Upper lobe of left lung (tissue), 6 donors: Measurements from ENCODE around the gene SEZ6L. TPM values are rescaled to one million over a fixed set of nuclear protein-coding genes. Genes with fewer than 3 reads are reported as not detected.

Experiments used
- ATAC-seq, 2 donors: fragments of 200-7000 bp; cut with Tn5 transposase; one replicate each; pipeline ENCODE4 v1.9.1; 2022; ENCODE audit warnings: mild to moderate bottlenecking in 2 of 2, moderate library complexity in 2 of 2; ENCODE audit not compliant: low FRiP score in 2 of 2
- DNase-seq, 2 donors: peaks; one replicate each; pipeline ENCODE4 v3.0.0-alpha.2; 2019 to 2020
- H3K27ac ChIP-seq, 4 donors: fragments of 200-600 bp; sonication (generic); one replicate each; pipeline ENCODE4 v1.5.1; 2016 to 2019
- H3K27me3 ChIP-seq, 4 donors: fragments of 200-600 bp; sonication (generic); one replicate each; pipeline ENCODE4 v1.5.1; 2017 to 2019
- H3K36me3 ChIP-seq, 4 donors: fragments of 200-600 bp; sonication (generic); one replicate each; pipeline ENCODE4 v1.5.1; 2016 to 2019
- H3K4me1 ChIP-seq, 4 donors: fragments of 200-600 bp; sonication (generic); one replicate each; pipeline ENCODE4 v1.5.1; 2018 to 2019
- H3K4me3 ChIP-seq, 4 donors: fragments of 200-600 bp; sonication (generic); one replicate each; pipeline ENCODE4 v1.5.1; 2017 to 2019; ENCODE audit warnings: mild to moderate bottlenecking in 2 of 4, moderate library complexity in 1 of 4
- H3K9me3 ChIP-seq, 4 donors: fragments of 200-600 bp; sonication (generic); one replicate each; pipeline ENCODE4 v1.5.1; 2018 to 2019
- EP300 ChIP-seq, 4 donors: sonication (generic); formaldehyde crosslinking; IDR thresholded peaks; one replicate each; pipeline ENCODE4 v1.5.1; 2017; ENCODE audit warnings: antibody characterized with exemption in 4 of 4, control low read depth in 2 of 4
- POLR2A ChIP-seq, 4 donors: fragments of 450-650 bp; IDR thresholded peaks; one replicate each; pipeline ENCODE4 v1.5.1; 2016 to 2017; ENCODE audit warnings: antibody characterized with exemption in 4 of 4, mild to moderate bottlenecking in 2 of 4
- POLR2AphosphoS5 ChIP-seq, 2 donors: sonication (generic); formaldehyde crosslinking; IDR thresholded peaks; one replicate each; pipeline ENCODE4 v1.5.1; 2017; ENCODE audit warnings: antibody characterized with exemption in 2 of 2
- WGBS, 2 donors: methylation state at CpG; one replicate each; pipeline ENCODE4 v1.1.5; 2017 to 2018; 5-methylcytosine and 5-hydroxymethylcytosine counted together
- total RNA-seq, 6 donors: library from RNA; depleted of rRNA in 4 of 6; stranded (reverse); fragments of >200 nt in 4 of 6; gene quantifications; one replicate each; pipeline versions ENCODE4 v1.1.0 to v1.2.1, GENCODE V29; 2016 to 2021
- TF ChIP-seq, protein P1 (sequence below), 6 experiments: fragments of 450-650 bp in 4 of 6; fragments of 200-600 bp in 2 of 6; sonication (generic) in 2 of 6; IDR thresholded peaks; one replicate each; pipeline ENCODE4 v1.5.1; 2016 to 2019; ENCODE audit warnings: antibody characterized with exemption in 6 of 6
- donor health status: DM: no; HTN: no; CAD: no; lungs with moderate emphysema.
- donor health status: DM: no; HTN: yes; CAD: no; lungs with severe emphysema.

Gene SEZ6L
- total RNA-seq, 6 donors from 2014 or later: 0.06 to 1.2 (median 0.24) TPM; not detected in 3

DNA sequence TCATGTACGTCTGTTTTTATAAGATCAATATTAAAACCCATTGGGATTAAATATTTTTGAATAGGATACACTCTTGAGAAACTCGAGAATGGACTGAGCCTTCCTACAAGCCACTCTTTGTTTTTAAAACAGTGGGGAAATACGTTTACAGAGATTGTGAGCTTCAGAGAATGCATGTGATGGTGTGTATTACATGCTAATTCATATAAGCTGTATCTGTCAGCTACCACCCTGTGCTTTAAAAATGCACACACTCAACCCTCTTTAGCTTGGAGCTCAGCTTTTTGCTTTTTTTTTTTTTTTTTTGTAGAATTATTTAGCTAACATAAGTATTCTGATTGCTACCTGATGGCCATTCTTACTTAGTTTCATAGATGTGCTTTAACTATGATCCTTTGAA, 213.5 kb downstream of the SEZ6L start:
- Histone ChIP-seq H3K4me1 (no peaks in the 10 kb centered on the region), H3K27ac (no peak overlapping the region), H3K4me3 (no peak overlapping the region), H3K27me3 (peaks cover 0 to 2% (median 0%) of the 10 kb centered on the region in 4 donors), H3K36me3 (no peaks in the 10 kb centered on the region), H3K9me3 (peaks cover 0 to 4% (median 0%) of the 10 kb centered on the region in 4 donors)
- DNase-seq (no peak), ATAC-seq (no peak)
- 68 to 72% methylated on average over 3 of the region's 3 CpGs for WGBS, 2 donors
- TF ChIP-seq POLR2AphosphoS5 (IDR thresholded peaks at IDR 0.05) (no peak), EP300 (IDR thresholded peaks at IDR 0.05) (no peak), POLR2A (IDR thresholded peaks at IDR 0.05) (no peak)
- TF ChIP-seq, protein P1, sequence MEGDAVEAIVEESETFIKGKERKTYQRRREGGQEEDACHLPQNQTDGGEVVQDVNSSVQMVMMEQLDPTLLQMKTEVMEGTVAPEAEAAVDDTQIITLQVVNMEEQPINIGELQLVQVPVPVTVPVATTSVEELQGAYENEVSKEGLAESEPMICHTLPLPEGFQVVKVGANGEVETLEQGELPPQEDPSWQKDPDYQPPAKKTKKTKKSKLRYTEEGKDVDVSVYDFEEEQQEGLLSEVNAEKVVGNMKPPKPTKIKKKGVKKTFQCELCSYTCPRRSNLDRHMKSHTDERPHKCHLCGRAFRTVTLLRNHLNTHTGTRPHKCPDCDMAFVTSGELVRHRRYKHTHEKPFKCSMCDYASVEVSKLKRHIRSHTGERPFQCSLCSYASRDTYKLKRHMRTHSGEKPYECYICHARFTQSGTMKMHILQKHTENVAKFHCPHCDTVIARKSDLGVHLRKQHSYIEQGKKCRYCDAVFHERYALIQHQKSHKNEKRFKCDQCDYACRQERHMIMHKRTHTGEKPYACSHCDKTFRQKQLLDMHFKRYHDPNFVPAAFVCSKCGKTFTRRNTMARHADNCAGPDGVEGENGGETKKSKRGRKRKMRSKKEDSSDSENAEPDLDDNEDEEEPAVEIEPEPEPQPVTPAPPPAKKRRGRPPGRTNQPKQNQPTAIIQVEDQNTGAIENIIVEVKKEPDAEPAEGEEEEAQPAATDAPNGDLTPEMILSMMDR (IDR thresholded peaks at IDR 0.05): no peak

DNA sequence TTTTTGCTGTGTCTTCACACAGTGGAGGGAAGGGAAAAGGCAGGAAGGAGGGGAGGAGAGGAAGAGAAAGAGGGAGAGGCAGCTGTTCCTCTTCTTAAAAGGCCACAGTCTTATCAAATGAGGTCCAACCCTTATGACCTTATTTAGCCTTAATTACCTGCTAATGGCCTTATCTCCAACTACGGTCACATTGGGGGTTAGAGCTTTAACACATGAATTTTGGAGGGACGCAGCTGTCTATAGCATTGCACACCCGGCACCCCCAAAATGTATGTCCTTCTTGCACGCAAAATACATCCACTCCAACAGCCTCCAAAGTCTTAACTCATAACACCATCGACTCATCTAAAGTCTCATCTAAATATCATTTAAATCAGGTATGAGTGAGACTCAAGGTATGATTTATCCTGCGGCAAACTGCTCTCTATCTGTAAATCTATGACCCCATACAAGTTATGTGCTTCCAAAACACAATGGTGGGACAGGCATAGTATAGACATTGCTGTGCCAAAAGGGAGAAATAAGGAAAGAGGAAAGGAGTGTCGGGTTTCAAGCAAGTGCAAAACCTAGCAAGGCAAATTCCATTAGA, 214.8 kb downstream of the SEZ6L start:
- DNase-seq: no peak
- H3K27ac ChIP-seq: no peak overlapping the region
- TF ChIP-seq POLR2AphosphoS5 (IDR thresholded peaks at IDR 0.05) (no peak), POLR2A (IDR thresholded peaks at IDR 0.05) (no peak), EP300 (IDR thresholded peaks at IDR 0.05) (no peak)
- TF ChIP-seq, protein P1 (IDR thresholded peaks at IDR 0.05): no peak
- no peak for ATAC-seq
- no peaks in the 10 kb centered on the region for H3K27me3 ChIP-seq
- H3K4me3 ChIP-seq: no peak overlapping the region
- no peaks in the 10 kb centered on the region for H3K36me3 ChIP-seq
- no peaks in the 10 kb centered on the region for H3K4me1 ChIP-seq
- H3K9me3 ChIP-seq: peaks cover 0 to 2% (median 0%) of the 10 kb centered on the region in 4 donors
- 70 to 78% methylated on average over 7 of the region's 7 CpGs for WGBS, 2 donors

DNA sequence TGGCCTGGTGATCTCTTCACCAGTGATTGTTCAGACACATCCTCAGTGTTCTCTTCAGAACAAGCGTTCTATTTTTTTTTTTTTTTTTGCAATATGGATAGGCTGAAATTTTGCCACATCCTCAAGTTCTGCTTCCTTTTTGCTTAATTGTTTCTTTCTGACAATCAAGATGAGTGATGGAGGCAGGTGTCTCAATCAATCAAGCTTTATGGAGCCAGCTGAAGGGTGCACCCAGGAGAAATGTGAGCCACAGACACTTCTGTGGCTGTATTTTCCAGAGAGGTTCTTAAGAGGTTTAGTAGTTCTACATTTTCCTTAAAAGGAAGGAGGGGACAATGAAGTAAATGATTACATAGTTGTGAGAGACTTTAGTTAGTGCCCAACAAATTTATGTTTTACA, 215.9 kb downstream of the SEZ6L start:
- no peak for ATAC-seq
- TF ChIP-seq, protein P1 (IDR thresholded peaks at IDR 0.05): no peak
- Histone ChIP-seq H3K27ac (no peak overlapping the region), H3K4me1 (no peaks in the 10 kb centered on the region), H3K27me3 (no peaks in the 10 kb centered on the region), H3K9me3 (no peaks in the 10 kb centered on the region), H3K36me3 (no peaks in the 10 kb centered on the region), H3K4me3 (no peak overlapping the region)
- WGBS, 2 donors: 76 to 77% methylated on average over 1 of the region's 1 CpG
- no peak for DNase-seq

GRCh38 chr22:26389125-26389524, 219.9 kb downstream of the SEZ6L start:
- Histone ChIP-seq H3K27ac (no peak overlapping the region), H3K36me3 (no peaks in the 10 kb centered on the region), H3K4me3 (no peak overlapping the region), H3K27me3 (no peaks in the 10 kb centered on the region), H3K9me3 (no peaks in the 10 kb centered on the region), H3K4me1 (no peaks in the 10 kb centered on the region)
- DNase-seq: no peak
- WGBS, 2 donors: 58 to 74% methylated on average over 3 of the region's 3 CpGs
- TF ChIP-seq POLR2AphosphoS5 (IDR thresholded peaks at IDR 0.05): no peak
- no peak for TF ChIP-seq POLR2A (IDR thresholded peaks at IDR 0.05)
- TF ChIP-seq, protein P1 (IDR thresholded peaks at IDR 0.05): no peak
- no peak for TF ChIP-seq EP300 (IDR thresholded peaks at IDR 0.05)
- no peak for ATAC-seq

GRCh38 chr22:26391091-26391490, 221.8 kb downstream of the SEZ6L start:
- H3K4me3 ChIP-seq: no peak overlapping the region
- no peaks in the 10 kb centered on the region for H3K27me3 ChIP-seq
- H3K4me1 ChIP-seq: no peaks in the 10 kb centered on the region
- TF ChIP-seq POLR2A (IDR thresholded peaks at IDR 0.05): no peak
- TF ChIP-seq EP300 (IDR thresholded peaks at IDR 0.05): no peak
- no peak for TF ChIP-seq POLR2AphosphoS5 (IDR thresholded peaks at IDR 0.05)
- TF ChIP-seq, protein P1 (IDR thresholded peaks at IDR 0.05): no peak
- no peak for DNase-seq
- no peaks in the 10 kb centered on the region for H3K36me3 ChIP-seq
- no peaks in the 10 kb centered on the region for H3K9me3 ChIP-seq
- WGBS, 2 donors: 83 to 91% methylated on average over 1 of the region's 1 CpG
- no peak overlapping the region for H3K27ac ChIP-seq
- no peak for ATAC-seq
